ENCODE results near the gene CRTC3. TPM values are rescaled to one million over a fixed set of nuclear protein-coding genes. Genes with fewer than 3 reads are reported as not detected.

The CRTC3 gene
- total and polyA plus RNA-seq, 2 donors (not counting 3 experiments of a cell fraction or from before 2014, with no cell fraction given): 16.2 to 26.4 TPM

DNA sequence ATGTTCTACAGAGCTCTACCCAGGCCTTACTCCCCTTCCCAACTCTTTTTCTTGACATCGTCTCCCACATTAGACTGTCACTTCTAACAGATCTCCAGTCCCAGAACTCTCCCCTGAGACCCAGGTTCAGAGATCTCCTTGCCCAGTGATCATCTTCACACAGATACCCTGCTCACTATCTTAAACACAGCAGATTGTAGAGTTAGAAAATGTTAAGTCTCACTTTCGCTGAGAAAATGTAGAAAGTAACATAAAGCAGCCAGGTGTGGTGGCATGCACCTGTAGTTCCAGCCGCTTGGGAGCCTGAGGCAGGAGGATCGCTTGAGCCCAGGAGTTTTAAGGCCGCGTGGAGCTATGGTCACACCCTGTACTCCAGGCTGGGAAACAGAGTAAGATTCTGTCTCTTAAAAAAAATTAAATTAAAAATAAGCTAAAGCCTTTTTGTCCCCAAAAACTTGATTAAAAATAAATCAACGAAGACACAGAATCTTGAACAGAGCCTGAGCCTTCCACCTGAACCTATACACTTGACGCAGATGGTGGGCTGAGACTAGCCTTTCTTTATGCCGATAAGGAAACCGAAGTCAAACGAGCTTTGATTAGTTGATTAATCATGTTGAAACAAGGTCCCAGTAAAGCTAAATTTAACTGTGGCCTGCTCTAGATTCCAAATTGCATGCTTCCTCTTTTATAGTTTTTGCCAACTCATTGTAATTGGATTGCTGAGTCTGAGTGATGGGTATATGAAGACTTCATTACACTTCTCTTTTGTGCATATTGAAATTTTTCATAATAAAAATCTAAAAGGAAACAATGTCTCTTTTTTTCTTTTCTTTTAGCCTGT is 156.1 kb downstream of the CRTC3 start:
- FAIRE-seq: no peak
- dilution Hi-C loops (cut with MboI; ENCODE audit: extremely low pct_ligation_motif_present, low sequenced_read_pairs) (no loop called here), intact Hi-C loops (cut with micrococcal nuclease) (no loop called here)
- Histone ChIP-seq H3K27me3 (ENCODE audit: control insufficient read depth in 2 of 2, insufficient read depth in 2 of 2, low read length in 2 of 2) (no peaks in the 10 kb centered on the region), H3K27ac (ENCODE audit: insufficient read depth, low read depth, low read length) (no peak overlapping the region), H3K9me1 (replicated peaks; ENCODE audit: control insufficient read depth, extremely low read depth, insufficient read depth, low read length) (no peaks in the 10 kb centered on the region), H3K79me2 (ENCODE audit: control insufficient read depth, insufficient read depth, low read length) (no peaks in the 10 kb centered on the region), H4K20me1 (replicated peaks; ENCODE audit: control insufficient read depth, extremely low read depth, insufficient read depth, low read length) (no peaks in the 10 kb centered on the region), H3K4me1 (ENCODE audit: control insufficient read depth, extremely low read depth, insufficient read depth, low read length) (peaks cover 5% of the 10 kb centered on the region), H3K9me3 (replicated peaks; ENCODE audit: control insufficient read depth, insufficient read depth, low read length) (no peaks in the 10 kb centered on the region), H3K36me3 (ENCODE audit: control insufficient read depth in 2 of 2, extremely low read depth in 1 of 2, insufficient read depth in 2 of 2, low read length in 2 of 2) (no peaks in the 10 kb centered on the region), H3K4me3 (replicated peaks in 1 of 3; ENCODE audit: insufficient read depth in 1 of 3, low read depth in 1 of 3, low read length in 3 of 3) (no peak overlapping the region), H2AFZ (ENCODE audit: low read depth, low read length) (no peak overlapping the region), H3K9ac (replicated peaks; ENCODE audit: extremely low read depth, insufficient read depth, low read length) (no peak overlapping the region), H3K4me2 (ENCODE audit: insufficient read depth, low read length) (no peak overlapping the region)
- POLR2A ChIA-PET: no interaction called here
- TF ChIP-seq, protein P1, sequence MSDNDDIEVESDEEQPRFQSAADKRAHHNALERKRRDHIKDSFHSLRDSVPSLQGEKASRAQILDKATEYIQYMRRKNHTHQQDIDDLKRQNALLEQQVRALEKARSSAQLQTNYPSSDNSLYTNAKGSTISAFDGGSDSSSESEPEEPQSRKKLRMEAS (IDR thresholded peaks at IDR 0.05; ENCODE audit: insufficient read depth, insufficient read length): no peak
- no peak for TF ChIP-seq FOS (IDR thresholded peaks at IDR 0.05; ENCODE audit: borderline replicate concordance, insufficient read depth, low read length)
- CTCF ChIA-PET: interaction anchor here (1.2 kb wide), 2 partner anchors 38 to 199 kb away, joined by 3 to 7 read pairs; no protein-coding TSS in a partner anchor
- no peak for DNase-seq (ENCODE audit: low read depth, low spot score)
- BruUV-seq (replicated peaks): no TSS peak

DNA sequence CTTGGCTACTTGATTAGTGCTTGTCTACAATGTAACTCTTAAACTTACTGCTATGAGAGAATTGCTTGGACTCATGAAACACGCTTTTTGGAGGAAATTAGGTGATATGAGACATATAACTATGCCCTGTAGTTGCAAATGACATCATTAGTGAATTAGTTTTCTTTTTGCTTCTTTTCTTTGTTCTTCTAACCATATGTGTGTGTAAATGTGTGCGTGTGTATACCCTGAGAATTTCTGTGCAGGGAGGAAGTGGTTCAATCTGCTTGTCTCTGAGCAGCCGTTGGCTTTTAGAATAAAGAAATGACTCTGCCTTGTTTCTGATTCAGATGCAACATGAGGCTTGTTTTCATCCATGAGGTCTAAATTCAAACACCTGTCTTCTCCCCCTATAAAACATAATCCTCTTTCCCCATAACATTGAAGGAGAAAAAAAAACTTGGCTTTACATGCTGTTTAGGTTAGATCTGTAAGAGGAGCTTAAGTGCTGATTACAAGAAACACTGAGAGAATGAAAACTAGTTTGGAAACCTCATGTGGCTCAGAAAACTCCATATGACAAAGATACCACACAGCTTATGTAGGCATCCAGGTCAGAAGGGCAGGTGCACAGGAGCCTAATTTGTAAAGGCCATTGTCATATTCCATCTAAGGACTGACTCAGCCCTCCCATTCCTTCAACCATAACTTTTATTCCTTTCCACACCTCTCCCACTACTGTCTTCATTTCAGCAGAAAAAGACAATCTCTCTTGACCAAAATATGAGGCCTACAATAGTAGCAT is 156.9 kb downstream of the CRTC3 start:
- dilution Hi-C loops (cut with MboI; ENCODE audit: extremely low pct_ligation_motif_present, low sequenced_read_pairs): no loop called here
- POLR2A ChIA-PET: no interaction called here
- no peak for DNase-seq (ENCODE audit: low read depth, low spot score)

More for the DNA sequence above, 156.9 kb downstream of the CRTC3 start:
- CTCF ChIA-PET: interaction anchor here (1.2 kb wide), 2 partner anchors 39 to 199 kb away, joined by 3 to 7 read pairs; no protein-coding TSS in a partner anchor
- no peak for FAIRE-seq
- TF ChIP-seq POLR2AphosphoS5 (IDR thresholded peaks at IDR 0.05; ENCODE audit: insufficient read depth, low read depth, low read length): no peak
- TF ChIP-seq, protein P2, sequence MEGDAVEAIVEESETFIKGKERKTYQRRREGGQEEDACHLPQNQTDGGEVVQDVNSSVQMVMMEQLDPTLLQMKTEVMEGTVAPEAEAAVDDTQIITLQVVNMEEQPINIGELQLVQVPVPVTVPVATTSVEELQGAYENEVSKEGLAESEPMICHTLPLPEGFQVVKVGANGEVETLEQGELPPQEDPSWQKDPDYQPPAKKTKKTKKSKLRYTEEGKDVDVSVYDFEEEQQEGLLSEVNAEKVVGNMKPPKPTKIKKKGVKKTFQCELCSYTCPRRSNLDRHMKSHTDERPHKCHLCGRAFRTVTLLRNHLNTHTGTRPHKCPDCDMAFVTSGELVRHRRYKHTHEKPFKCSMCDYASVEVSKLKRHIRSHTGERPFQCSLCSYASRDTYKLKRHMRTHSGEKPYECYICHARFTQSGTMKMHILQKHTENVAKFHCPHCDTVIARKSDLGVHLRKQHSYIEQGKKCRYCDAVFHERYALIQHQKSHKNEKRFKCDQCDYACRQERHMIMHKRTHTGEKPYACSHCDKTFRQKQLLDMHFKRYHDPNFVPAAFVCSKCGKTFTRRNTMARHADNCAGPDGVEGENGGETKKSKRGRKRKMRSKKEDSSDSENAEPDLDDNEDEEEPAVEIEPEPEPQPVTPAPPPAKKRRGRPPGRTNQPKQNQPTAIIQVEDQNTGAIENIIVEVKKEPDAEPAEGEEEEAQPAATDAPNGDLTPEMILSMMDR (IDR thresholded peaks at IDR 0.05; ENCODE audit: extremely low read depth in 1 of 2, insufficient read depth in 1 of 2, low read depth in 1 of 2, low read length in 2 of 2): no peak
- no peak for TF ChIP-seq POLR2A (IDR thresholded peaks at IDR 0.05; ENCODE audit: low read depth, low read length)
- no peak for TF ChIP-seq GATA2 (IDR thresholded peaks at IDR 0.05; ENCODE audit: insufficient read depth, insufficient read length, low read depth, low read length)
- TF ChIP-seq, protein P1 (IDR thresholded peaks at IDR 0.05; ENCODE audit: insufficient read depth, insufficient read length): no peak
- no peak for TF ChIP-seq MYC (IDR thresholded peaks at IDR 0.05; ENCODE audit: low read depth, low read length)
- no peak for TF ChIP-seq EZH2 (IDR thresholded peaks at IDR 0.05; ENCODE audit: borderline replicate concordance, low read depth, low read length, severe bottlenecking)
- TF ChIP-seq JUN (IDR thresholded peaks at IDR 0.05; ENCODE audit: borderline replicate concordance, insufficient read depth, insufficient read length, low read depth): no peak
- no peak for TF ChIP-seq FOS (IDR thresholded peaks at IDR 0.05; ENCODE audit: borderline replicate concordance, insufficient read depth, low read length)
- Histone ChIP-seq H3K4me1 (ENCODE audit: control insufficient read depth, extremely low read depth, insufficient read depth, low read length) (no peaks in the 10 kb centered on the region), H2AFZ (ENCODE audit: low read depth, low read length) (no peak overlapping the region), H3K9me3 (replicated peaks; ENCODE audit: control insufficient read depth, insufficient read depth, low read length) (no peaks in the 10 kb centered on the region), H3K9me1 (replicated peaks; ENCODE audit: control insufficient read depth, extremely low read depth, insufficient read depth, low read length) (no peaks in the 10 kb centered on the region), H3K9ac (replicated peaks; ENCODE audit: extremely low read depth, insufficient read depth, low read length) (no peak overlapping the region), H3K36me3 (ENCODE audit: control insufficient read depth in 2 of 2, extremely low read depth in 1 of 2, insufficient read depth in 2 of 2, low read length in 2 of 2) (no peaks in the 10 kb centered on the region), H4K20me1 (replicated peaks; ENCODE audit: control insufficient read depth, extremely low read depth, insufficient read depth, low read length) (no peaks in the 10 kb centered on the region), H3K27ac (ENCODE audit: insufficient read depth, low read depth, low read length) (no peak overlapping the region), H3K4me2 (ENCODE audit: insufficient read depth, low read length) (no peak overlapping the region), H3K4me3 (replicated peaks in 1 of 3; ENCODE audit: insufficient read depth in 1 of 3, low read depth in 1 of 3, low read length in 3 of 3) (no peak overlapping the region), H3K79me2 (ENCODE audit: control insufficient read depth, insufficient read depth, low read length) (no peaks in the 10 kb centered on the region), H3K27me3 (ENCODE audit: control insufficient read depth in 2 of 2, insufficient read depth in 2 of 2, low read length in 2 of 2) (no peaks in the 10 kb centered on the region)
- BruUV-seq (replicated peaks): no TSS peak
- intact Hi-C loops (cut with micrococcal nuclease): no loop called here
